ENCODE measurements around the gene DUSP3.

- TF ChIP-seq, protein P1, sequence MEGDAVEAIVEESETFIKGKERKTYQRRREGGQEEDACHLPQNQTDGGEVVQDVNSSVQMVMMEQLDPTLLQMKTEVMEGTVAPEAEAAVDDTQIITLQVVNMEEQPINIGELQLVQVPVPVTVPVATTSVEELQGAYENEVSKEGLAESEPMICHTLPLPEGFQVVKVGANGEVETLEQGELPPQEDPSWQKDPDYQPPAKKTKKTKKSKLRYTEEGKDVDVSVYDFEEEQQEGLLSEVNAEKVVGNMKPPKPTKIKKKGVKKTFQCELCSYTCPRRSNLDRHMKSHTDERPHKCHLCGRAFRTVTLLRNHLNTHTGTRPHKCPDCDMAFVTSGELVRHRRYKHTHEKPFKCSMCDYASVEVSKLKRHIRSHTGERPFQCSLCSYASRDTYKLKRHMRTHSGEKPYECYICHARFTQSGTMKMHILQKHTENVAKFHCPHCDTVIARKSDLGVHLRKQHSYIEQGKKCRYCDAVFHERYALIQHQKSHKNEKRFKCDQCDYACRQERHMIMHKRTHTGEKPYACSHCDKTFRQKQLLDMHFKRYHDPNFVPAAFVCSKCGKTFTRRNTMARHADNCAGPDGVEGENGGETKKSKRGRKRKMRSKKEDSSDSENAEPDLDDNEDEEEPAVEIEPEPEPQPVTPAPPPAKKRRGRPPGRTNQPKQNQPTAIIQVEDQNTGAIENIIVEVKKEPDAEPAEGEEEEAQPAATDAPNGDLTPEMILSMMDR (IDR thresholded peaks at IDR 0.05; ENCODE audit: insufficient read depth, low read length): no peak
- TF ChIP-seq POLR2AphosphoS5 (IDR thresholded peaks at IDR 0.05; ENCODE audit: low read depth): no peak
These were observed 20.7 kb downstream of the DUSP3 start for GRCh38 chr17:43758086-43758485.

All from HL-60 (cell line).